SU-DHL-6 (cell line): Measurements from ENCODE around the gene RTRAF.

Experiments used
- CTCF ChIP-seq: fragments of 200-600 bp; sonication (generic); IDR thresholded peaks from one replicate; pipeline ENCODE4 v1.5.1; 2017; ENCODE audit warnings: antibody characterized with exemption, mild to moderate bottlenecking, low read length, moderate library complexity; ENCODE audit not compliant: insufficient read depth, poor library complexity, severe bottlenecking
- EZH2phosphoT487 ChIP-seq: fragments of 200-600 bp; sonication (generic), shearing (Covaris generic); conservative IDR thresholded peaks from 2 replicates; pipeline ENCODE4 v1.6.1; 2018; ENCODE audit warnings: mild to moderate bottlenecking, antibody characterized with exemption, low read length, moderate library complexity, mixed read lengths

- TF ChIP-seq CTCF, result no peak
- no peak for TF ChIP-seq EZH2phosphoT487
Observed at GRCh38 chr14:51972566-51972965, 16.8 kb upstream of the RTRAF start.
